ENCODE measurements around the gene JMJD1C.
"Not testable (repeated sequence)": the region's sequence is repeated elsewhere in the genome, so short reads cannot be mapped to it uniquely, and the experiment has no call there.

Gene JMJD1C

DNA sequence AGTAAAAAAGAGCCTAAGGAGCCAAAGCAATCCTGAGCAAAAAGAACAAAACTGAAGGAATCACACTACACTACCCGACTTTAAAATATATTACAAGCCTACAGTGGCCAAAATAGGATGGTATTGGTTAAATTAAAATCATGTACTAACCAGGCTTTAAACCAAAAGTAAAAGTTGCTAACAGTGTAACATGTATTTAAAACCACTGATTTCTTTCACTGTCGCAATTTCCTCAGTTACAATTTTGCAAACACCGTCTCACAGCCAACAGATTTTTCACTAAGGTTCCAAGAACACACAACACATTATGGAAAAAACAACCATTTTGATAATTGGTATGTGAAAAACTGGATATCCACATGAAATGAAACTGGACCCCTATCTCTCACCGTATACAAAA lies 74.0 kb downstream of the JMJD1C start:
- no peak for TF ChIP-seq POU2F2 (IDR thresholded peaks at IDR 0.05; ENCODE audit: low read depth, low read length)
- TF ChIP-seq POLR2AphosphoS5 (IDR thresholded peaks at IDR 0.05; ENCODE audit: low read depth, low read length): no peak
- DNase-seq (ENCODE audit: insufficient read length, low spot score): no peak
- no peak for FAIRE-seq

DNA sequence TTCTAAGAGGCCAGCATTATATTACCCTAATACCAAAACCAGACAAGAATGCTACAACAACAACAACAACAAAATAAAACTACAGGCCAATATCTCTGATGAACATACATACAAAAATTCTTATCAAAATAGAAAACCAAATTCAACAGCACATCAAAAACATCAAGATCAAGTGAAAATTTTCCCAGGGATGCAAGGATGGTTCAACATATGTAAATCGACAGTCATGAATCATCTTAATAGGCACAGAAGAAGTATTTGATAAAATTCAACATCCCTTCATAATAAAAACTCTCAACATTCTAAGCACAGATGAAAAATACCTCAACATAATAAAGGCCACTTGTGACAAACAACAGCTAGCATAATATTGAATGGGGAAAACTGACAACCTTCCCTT lies 75.3 kb downstream of the JMJD1C start:
- FAIRE-seq (no peak), DNase-seq (ENCODE audit: insufficient read length, low spot score) (no peak)
- TF ChIP-seq POLR2AphosphoS5 (IDR thresholded peaks at IDR 0.05; ENCODE audit: low read depth, low read length) (no peak), SPI1 (IDR thresholded peaks at IDR 0.05; ENCODE audit: low read depth, low read length) (no peak), PAX5 (IDR thresholded peaks at IDR 0.05; ENCODE audit: insufficient read depth, low read length, severe bottlenecking) (no peak), POU2F2 (IDR thresholded peaks at IDR 0.05; ENCODE audit: low read depth, low read length) (no peak)

DNA sequence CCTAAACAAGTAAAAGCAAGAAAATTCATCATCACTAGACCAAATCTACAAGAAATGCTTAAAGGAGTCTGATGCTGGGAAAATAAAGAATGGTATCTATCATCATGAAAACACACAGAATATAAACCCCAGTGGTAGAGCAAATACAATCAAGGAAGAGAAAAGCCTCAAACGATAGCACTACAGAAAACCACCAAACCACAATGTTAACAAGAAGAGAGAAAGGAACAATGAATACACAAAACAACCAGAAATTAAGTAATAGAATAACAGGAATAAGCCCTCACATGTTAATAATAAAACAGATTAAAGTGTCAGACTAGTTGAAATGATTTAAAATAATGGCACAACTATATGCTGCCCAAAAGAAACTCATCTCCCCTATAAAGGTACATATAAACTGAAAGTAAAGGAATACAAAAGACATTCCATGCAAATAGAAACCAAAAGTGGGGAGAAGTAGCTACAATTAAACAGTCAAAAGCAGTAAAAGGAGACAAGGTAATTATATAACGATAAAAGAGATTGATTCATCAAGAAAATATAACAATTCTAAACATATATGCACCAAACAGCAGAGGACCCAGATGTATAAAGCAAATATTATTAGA lies 77.3 kb downstream of the JMJD1C start:
- DNase-seq (ENCODE audit: insufficient read length, low spot score) (no peak), FAIRE-seq (no peak)
- TF ChIP-seq PAX5 (IDR thresholded peaks at IDR 0.05; ENCODE audit: insufficient read depth, low read length, severe bottlenecking) (no peak), POLR2AphosphoS5 (IDR thresholded peaks at IDR 0.05; ENCODE audit: low read depth, low read length) (no peak), POU2F2 (IDR thresholded peaks at IDR 0.05; ENCODE audit: low read depth, low read length) (no peak), SPI1 (IDR thresholded peaks at IDR 0.05; ENCODE audit: low read depth, low read length) (no peak), POLR2A (IDR thresholded peaks at IDR 0.05; ENCODE audit: low read depth, low read length) (no peak), TAF1 (IDR thresholded peaks at IDR 0.05; ENCODE audit: low read depth, low read length) (no peak)

DNA sequence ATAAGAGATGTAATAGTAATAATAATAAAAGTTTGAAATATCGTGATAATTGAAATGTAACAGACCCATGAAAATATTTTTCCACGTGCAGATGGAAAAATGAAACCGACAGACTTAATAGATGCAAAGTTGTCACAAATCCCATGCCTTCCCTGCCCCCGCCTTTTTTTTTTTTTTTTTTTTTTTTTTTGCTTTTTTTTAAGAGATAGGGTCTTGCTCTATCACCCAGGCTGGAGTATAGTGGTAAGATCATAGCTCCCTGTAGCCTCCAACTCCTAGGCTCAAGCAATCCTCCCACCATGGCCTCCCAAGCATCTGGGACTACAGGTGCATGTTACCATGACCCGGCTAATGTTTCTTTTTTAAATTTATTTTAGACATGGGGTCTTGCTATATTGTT lies 80.5 kb downstream of the JMJD1C start:
- no peak for DNase-seq (ENCODE audit: insufficient read length, low spot score)
- TF ChIP-seq POLR2A (IDR thresholded peaks at IDR 0.05; ENCODE audit: low read depth, low read length): no peak
- no peak for FAIRE-seq

DNA sequence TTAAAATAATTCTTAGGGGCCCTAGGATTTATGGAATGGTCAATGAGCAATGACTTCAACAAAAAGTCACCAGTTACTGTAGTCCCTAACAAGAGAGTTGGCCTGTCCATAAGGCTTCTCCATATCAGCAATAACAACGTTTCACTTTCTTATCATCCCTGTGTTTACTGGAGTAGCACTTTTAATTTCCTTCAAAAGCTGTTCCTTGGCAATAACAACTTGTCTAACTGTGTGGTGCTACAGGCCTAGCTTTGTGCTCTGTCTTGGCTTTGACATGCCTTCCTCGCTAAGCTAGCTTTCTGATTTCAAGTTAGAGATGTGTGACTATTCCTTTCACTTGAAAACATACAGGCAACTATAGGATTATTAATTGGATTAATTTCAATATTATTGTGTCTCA lies 81.1 kb downstream of the JMJD1C start:
- FAIRE-seq (no peak), DNase-seq (ENCODE audit: insufficient read length, low spot score) (no peak)
- TF ChIP-seq SPI1 (IDR thresholded peaks at IDR 0.05; ENCODE audit: low read depth, low read length) (no peak), POU2F2 (IDR thresholded peaks at IDR 0.05; ENCODE audit: low read depth, low read length) (no peak), TAF1 (IDR thresholded peaks at IDR 0.05; ENCODE audit: low read depth, low read length) (no peak), POLR2A (IDR thresholded peaks at IDR 0.05; ENCODE audit: low read depth, low read length) (no peak), PAX5 (IDR thresholded peaks at IDR 0.05; ENCODE audit: insufficient read depth, low read length, severe bottlenecking) (no peak), POLR2AphosphoS5 (IDR thresholded peaks at IDR 0.05; ENCODE audit: low read depth, low read length) (no peak)

DNA sequence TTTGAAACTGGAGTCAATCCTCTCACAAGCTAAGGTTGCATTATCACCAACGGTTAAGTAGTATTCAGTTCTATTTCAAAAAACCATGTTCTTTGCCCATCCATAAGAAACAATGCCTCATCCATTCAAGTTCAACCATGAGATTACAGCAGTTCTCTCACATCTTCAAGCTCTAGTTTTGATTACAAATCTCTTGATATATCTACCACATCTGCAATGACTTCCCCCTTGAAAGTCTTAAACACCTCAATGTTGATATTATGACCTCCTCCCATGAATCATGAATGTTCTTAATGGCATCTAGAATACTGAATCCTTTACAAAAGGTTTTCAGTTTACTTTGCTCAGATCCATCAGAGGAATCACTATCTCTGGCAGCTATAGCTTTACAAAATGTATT lies 81.8 kb downstream of the JMJD1C start:
- DNase-seq (ENCODE audit: insufficient read length, low spot score) (no peak), FAIRE-seq (no peak)
- TF ChIP-seq SPI1 (IDR thresholded peaks at IDR 0.05; ENCODE audit: low read depth, low read length): no peak
- no peak for TF ChIP-seq TAF1 (IDR thresholded peaks at IDR 0.05; ENCODE audit: low read depth, low read length)
- no peak for TF ChIP-seq PAX5 (IDR thresholded peaks at IDR 0.05; ENCODE audit: insufficient read depth, low read length, severe bottlenecking)
- no peak for TF ChIP-seq POU2F2 (IDR thresholded peaks at IDR 0.05; ENCODE audit: low read depth, low read length)
- TF ChIP-seq POLR2A (IDR thresholded peaks at IDR 0.05; ENCODE audit: low read depth, low read length): no peak
- no peak for TF ChIP-seq POLR2AphosphoS5 (IDR thresholded peaks at IDR 0.05; ENCODE audit: low read depth, low read length)

DNA sequence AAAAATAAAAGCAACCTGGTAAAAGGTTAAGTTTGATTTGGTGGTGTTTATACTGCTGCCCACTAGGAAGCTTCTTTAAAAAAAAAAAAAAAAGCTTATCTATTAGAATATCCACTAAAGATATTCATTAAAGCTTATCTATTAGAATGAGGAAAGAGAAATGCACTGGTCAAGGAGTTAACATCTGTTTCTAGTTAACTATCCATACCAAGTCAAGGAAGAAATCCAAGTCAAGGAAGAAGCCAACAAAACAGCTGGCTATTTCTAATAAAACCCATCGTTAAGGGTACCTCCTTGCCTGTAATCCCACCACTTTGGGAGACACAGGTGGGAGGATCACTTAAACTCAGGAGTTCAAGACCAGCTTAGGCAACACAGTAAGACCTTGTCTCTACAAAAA lies 82.6 kb downstream of the JMJD1C start:
- no peak for TF ChIP-seq SPI1 (IDR thresholded peaks at IDR 0.05; ENCODE audit: low read depth, low read length)
- no peak for TF ChIP-seq POLR2AphosphoS5 (IDR thresholded peaks at IDR 0.05; ENCODE audit: low read depth, low read length)
- TF ChIP-seq POLR2A (IDR thresholded peaks at IDR 0.05; ENCODE audit: low read depth, low read length): no peak
- TF ChIP-seq TAF1 (IDR thresholded peaks at IDR 0.05; ENCODE audit: low read depth, low read length): no peak
- no peak for TF ChIP-seq PAX5 (IDR thresholded peaks at IDR 0.05; ENCODE audit: insufficient read depth, low read length, severe bottlenecking)
- TF ChIP-seq POU2F2 (IDR thresholded peaks at IDR 0.05; ENCODE audit: low read depth, low read length): no peak
- FAIRE-seq (no peak), DNase-seq (ENCODE audit: insufficient read length, low spot score) (no peak)

DNA sequence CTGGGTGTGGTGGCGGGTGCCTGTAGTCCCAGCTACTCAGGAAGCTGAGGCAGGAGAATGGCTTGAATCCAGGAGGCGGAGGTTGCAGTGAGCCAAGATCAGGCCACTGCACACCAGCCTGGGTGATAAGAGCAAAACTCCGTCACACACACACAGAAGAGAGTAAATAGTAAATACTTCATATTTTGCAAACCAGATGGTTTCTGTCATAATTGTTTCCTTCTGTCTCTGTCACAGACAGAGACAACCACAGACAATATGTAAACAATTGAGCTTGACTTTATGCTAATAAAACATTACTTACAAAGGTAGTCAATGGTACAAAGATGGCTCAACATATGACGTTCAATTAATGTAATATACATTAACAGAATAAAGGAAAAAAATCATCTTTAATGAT lies 83.7 kb downstream of the JMJD1C start:
- no peak for DNase-seq (ENCODE audit: insufficient read length, low spot score)
- no peak for TF ChIP-seq PAX5 (IDR thresholded peaks at IDR 0.05; ENCODE audit: insufficient read depth, low read length, severe bottlenecking)
- TF ChIP-seq POLR2AphosphoS5 (IDR thresholded peaks at IDR 0.05; ENCODE audit: low read depth, low read length): no peak
- TF ChIP-seq TAF1 (IDR thresholded peaks at IDR 0.05; ENCODE audit: low read depth, low read length): no peak
- TF ChIP-seq POLR2A (IDR thresholded peaks at IDR 0.05; ENCODE audit: low read depth, low read length): no peak
- TF ChIP-seq SPI1 (IDR thresholded peaks at IDR 0.05; ENCODE audit: low read depth, low read length): no peak
- no peak for TF ChIP-seq POU2F2 (IDR thresholded peaks at IDR 0.05; ENCODE audit: low read depth, low read length)
- FAIRE-seq: no peak

DNA sequence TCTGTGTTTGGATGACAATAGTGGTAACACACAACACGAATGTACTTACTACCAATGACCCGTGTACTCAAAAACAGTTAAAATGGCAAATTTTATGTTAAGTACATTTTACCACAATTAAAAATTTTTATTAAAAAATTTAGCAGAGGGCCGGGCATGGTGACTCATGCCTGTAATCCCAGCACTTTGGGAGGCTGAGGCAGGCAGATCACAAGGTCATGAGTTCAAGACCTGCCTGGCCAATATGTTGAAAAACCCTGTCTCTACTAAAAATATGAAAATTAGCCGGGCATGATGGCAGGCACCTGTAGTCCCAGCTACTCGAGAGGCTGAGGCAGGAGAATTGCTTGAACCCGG lies 88.5 kb downstream of the JMJD1C start:
- not testable (repeated sequence) for DNase-seq (ENCODE audit: insufficient read length, low spot score); FAIRE-seq

DNA sequence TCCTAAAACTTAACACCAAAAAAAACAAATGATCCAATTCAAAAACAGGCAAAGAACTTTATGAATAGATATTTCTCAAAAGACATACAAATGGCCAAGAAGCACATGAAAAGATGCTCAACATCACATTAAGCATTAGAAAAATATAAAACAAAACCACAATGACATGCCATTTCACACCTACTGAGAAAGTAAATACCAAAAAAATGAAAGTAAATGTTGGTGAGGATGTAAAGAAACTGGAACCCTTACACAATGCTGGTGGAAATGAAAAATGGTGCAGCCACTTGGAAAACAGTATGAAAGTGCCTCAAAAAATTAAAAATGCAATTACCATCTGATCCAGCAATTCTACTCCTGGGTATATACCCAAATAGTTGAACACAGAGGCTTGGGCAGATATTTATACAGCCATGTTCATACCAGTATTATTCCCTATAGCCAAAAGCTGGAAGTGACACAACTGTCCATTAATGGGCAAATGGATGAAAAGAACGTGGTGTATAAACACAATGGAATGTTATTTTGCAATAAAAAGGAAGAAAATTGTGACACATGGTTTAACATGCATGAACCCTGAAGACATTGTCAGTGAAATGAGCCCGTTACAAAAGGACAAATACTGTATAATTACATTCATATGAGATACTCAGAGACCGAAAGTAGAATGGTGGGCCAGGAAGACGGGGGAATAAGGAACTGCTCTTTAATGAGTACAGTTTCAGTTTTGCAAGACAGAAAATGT lies 89.0 kb downstream of the JMJD1C start:
- FAIRE-seq: peak; percentile 94
- DNase-seq (ENCODE audit: insufficient read length, low spot score): no peak
- TF ChIP-seq PAX5 (IDR thresholded peaks at IDR 0.05; ENCODE audit: insufficient read depth, low read length, severe bottlenecking): no peak
- no peak for TF ChIP-seq POLR2AphosphoS5 (IDR thresholded peaks at IDR 0.05; ENCODE audit: low read depth, low read length)
- no peak for TF ChIP-seq TAF1 (IDR thresholded peaks at IDR 0.05; ENCODE audit: low read depth, low read length)
- TF ChIP-seq SPI1 (IDR thresholded peaks at IDR 0.05; ENCODE audit: low read depth, low read length): peak; percentile 96
- TF ChIP-seq POU2F2 (IDR thresholded peaks at IDR 0.05; ENCODE audit: low read depth, low read length): no peak
